SK-N-SH (cell line): ENCODE measurements around the gene VENTX. TPM values are rescaled to one million over a fixed set of nuclear protein-coding genes. Genes with fewer than 3 reads are reported as not detected.

ENCODE experiments used
- CTCF ChIA-PET: fragments of 300-600, 350-600 bp; formaldehyde crosslinking; extraction: SDS; loops from one replicate; lab custom pipeline; 2021; lab: Yijun Ruan, JAX
- POLR2A ChIA-PET: fragments of 350-600 bp; sonication (Branson Sonifier 250); formaldehyde crosslinking; extraction: SDS; loops from one replicate; lab custom pipeline; 2020; ENCODE audit warnings: antibody characterized with exemption, inconsistent platforms; lab: Yijun Ruan, JAX
- DNase-seq: peaks from one replicate; pipeline ENCODE4 v3.0.0; 2012
- H2AFZ ChIP-seq: fragments of 200-600 bp; sonication (generic); 2 replicates; pipeline ENCODE4 v1.8.1; 2016; ENCODE audit warnings: antibody characterized with exemption, mild to moderate bottlenecking, low read depth
- H3F3A ChIP-seq: fragments of 200-600 bp; sonication (generic); replicated peaks from 2 replicates; pipeline ENCODE3; 2016; ENCODE audit warnings: antibody characterized with exemption, mild to moderate bottlenecking; ENCODE audit not compliant: insufficient read depth
- H3K27ac ChIP-seq, 2 experiments: fragments of 200-500 bp in 1 of 2; fragments of 200-600 bp in 1 of 2; sonication (Bioruptor generic) in 1 of 2; sonication (generic), shearing (Covaris generic) in 1 of 2; 2 replicates each; pipeline versions ENCODE4 v1.5.1 to v1.6.1; 2014 to 2016; ENCODE audit warnings: low read depth in 2 of 2, inconsistent platforms in 1 of 2, low read length in 1 of 2, mild to moderate bottlenecking in 1 of 2, mixed read lengths in 1 of 2
- H3K27me3 ChIP-seq: fragments of 200-600 bp; sonication (generic), shearing (Covaris generic); 2 replicates; pipeline ENCODE4 v1.6.1; 2016; ENCODE audit warnings: mixed run types; ENCODE audit not compliant: insufficient read depth
- H3K36me3 ChIP-seq, 2 experiments: fragments of 200-500 bp in 1 of 2; fragments of 200-600 bp in 1 of 2; sonication (Bioruptor generic) in 1 of 2; sonication (generic) in 1 of 2; replicated peaks in 1 of 2; 2 replicates each; pipeline versions ENCODE3 to v1.5.1; 2014 to 2016; ENCODE audit warnings: low read length in 1 of 2, mild to moderate bottlenecking in 1 of 2; ENCODE audit not compliant: insufficient read depth in 2 of 2, control insufficient read depth in 1 of 2
- H3K4me1 ChIP-seq, 2 experiments: fragments of 200-500 bp in 1 of 2; fragments of 200-600 bp in 1 of 2; sonication (Bioruptor generic) in 1 of 2; sonication (generic), shearing (Covaris generic) in 1 of 2; 2 replicates each; pipeline versions ENCODE4 v1.5.1 to v1.6.1; 2014 to 2016; ENCODE audit warnings: low read depth in 1 of 2, low read length in 1 of 2, mixed run types in 1 of 2; ENCODE audit not compliant: insufficient read depth in 2 of 2, control insufficient read depth in 1 of 2
- H3K4me2 ChIP-seq: fragments of 200-600 bp; sonication (generic), shearing (Covaris generic); 2 replicates; pipeline ENCODE4 v1.6.1; 2017; ENCODE audit warnings: mixed run types
- H3K4me3 ChIP-seq, 2 experiments: fragments of 200-500 bp in 1 of 2; fragments of 200-600 bp in 1 of 2; sonication (Bioruptor generic) in 1 of 2; sonication (generic), shearing (Covaris generic) in 1 of 2; 2 replicates each; pipeline versions ENCODE4 v1.5.1 to v1.8.1; 2014 to 2016; ENCODE audit warnings: low read depth in 2 of 2, inconsistent platforms in 1 of 2, low read length in 1 of 2, mild to moderate bottlenecking in 1 of 2, mixed read lengths in 1 of 2, moderate library complexity in 1 of 2
- H3K79me2 ChIP-seq: fragments of 200-600 bp; sonication (generic); 2 replicates; pipeline ENCODE4 v1.8.1; 2017; ENCODE audit warnings: mild to moderate bottlenecking; ENCODE audit not compliant: insufficient read depth
- H3K9ac ChIP-seq: fragments of 200-600 bp; sonication (generic); 2 replicates; pipeline ENCODE4 v1.6.1; 2017; ENCODE audit warnings: mixed run types
- H3K9me2 ChIP-seq: fragments of 200-600 bp; sonication (generic); 2 replicates; pipeline ENCODE4 v1.6.1; 2017; ENCODE audit warnings: mixed run types
- H3K9me3 ChIP-seq: fragments of 200-600 bp; sonication (generic); 2 replicates; pipeline ENCODE4 v1.6.1; 2017; ENCODE audit warnings: mixed run types, mild to moderate bottlenecking, moderate library complexity
- H4K20me1 ChIP-seq: fragments of 200-600 bp; sonication (generic); 2 replicates; pipeline ENCODE4 v1.6.1; 2017; ENCODE audit warnings: mild to moderate bottlenecking, mixed run types; ENCODE audit not compliant: insufficient read depth
- NRF1 ChIP-seq: IDR thresholded peaks from 2 replicates; pipeline ENCODE4 v1.6.1; 2012; ENCODE audit warnings: low read depth, mild to moderate bottlenecking, low read length
- RXRA ChIP-seq: IDR thresholded peaks from 2 replicates; pipeline ENCODE4 v1.4.0; 2012; ENCODE audit warnings: low read depth, mild to moderate bottlenecking, borderline replicate concordance
- SIN3A ChIP-seq: IDR thresholded peaks from 2 replicates; pipeline ENCODE4 v1.6.1; 2012; ENCODE audit warnings: low read depth, mild to moderate bottlenecking, low read length, moderate library complexity, borderline replicate concordance
- TEAD4 ChIP-seq: IDR thresholded peaks from 2 replicates; pipeline ENCODE4 v1.4.0; 2012; ENCODE audit warnings: mild to moderate bottlenecking, borderline replicate concordance; ENCODE audit not compliant: insufficient read depth
- WGBS: methylation state at CpG from one replicate; pipeline ENCODE4 v1.1.6; 2017; ENCODE audit warnings: low lambda C conversion rate; 5-methylcytosine and 5-hydroxymethylcytosine counted together
- polyA plus RNA-seq, 3 experiments: library from polyadenylated mRNA; depleted of rRNA; stranded (reverse); fragments of >200 nt; gene quantifications; 2 replicates each; pipeline ENCODE4 v1.2.3, GENCODE V29; 2012
- TF ChIP-seq, protein P1 (sequence below): IDR thresholded peaks from 2 replicates; pipeline ENCODE4 v1.4.0; 2012; ENCODE audit warnings: low read depth, borderline replicate concordance
- TF ChIP-seq, protein P2 (sequence below): IDR thresholded peaks from 2 replicates; pipeline ENCODE4 v1.6.1; 2012; ENCODE audit warnings: mild to moderate bottlenecking, low read depth, low read length, moderate library complexity
- TF ChIP-seq, protein P3 (sequence below): IDR thresholded peaks from 2 replicates; pipeline ENCODE4 v1.4.0; 2012; ENCODE audit warnings: low read depth, borderline replicate concordance
- TF ChIP-seq, protein P4 (sequence below): fragments of 150-350 bp; IDR thresholded peaks from 2 replicates; pipeline ENCODE4 v1.6.1; 2017; ENCODE audit warnings: antibody characterized with exemption, low read length, low read depth, borderline replicate concordance

The VENTX gene
- polyA plus RNA-seq, 1 of the 3 experiments (the other 2 are of a cell fraction), result not detected

DNA sequence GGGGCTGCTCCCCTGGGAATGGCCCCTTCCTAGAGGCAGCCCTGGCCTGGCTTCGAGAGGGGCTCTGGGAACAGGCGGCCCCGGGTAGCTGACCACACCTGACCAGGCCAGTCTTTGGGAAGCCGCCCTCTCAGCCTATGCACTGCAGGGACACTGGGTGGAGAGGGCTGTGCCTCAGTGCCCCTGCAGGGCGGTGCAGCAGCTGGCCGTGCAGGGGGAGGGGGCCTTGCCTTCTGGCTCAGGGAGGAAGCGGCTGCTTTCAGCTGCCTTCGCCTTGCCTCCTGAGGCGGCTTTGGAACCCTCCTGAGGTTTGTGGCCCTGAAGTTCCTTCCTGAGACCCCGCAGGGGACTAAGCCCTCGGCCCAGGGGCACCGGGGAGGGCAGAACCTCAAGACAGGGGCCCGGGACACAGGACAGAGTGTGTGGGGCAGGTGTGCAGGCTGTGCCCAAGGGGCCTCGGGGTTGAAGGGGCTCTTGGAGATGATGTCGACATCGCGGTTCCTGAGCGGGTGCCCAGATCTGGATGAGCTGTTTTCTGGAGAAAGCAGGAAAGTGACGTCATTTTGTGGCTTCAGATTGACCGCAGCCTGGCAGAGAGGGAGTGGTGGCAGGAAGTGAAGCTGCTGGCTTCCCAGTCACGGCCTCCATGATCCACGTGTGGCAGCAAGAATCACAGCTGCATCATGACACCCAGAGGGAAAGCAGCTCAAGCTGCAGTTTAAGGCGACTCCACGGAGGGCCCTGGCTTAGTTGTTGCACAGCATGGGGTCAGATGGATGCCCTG, 21.4 kb downstream of the VENTX start (continued):
- TF ChIP-seq, protein P1, sequence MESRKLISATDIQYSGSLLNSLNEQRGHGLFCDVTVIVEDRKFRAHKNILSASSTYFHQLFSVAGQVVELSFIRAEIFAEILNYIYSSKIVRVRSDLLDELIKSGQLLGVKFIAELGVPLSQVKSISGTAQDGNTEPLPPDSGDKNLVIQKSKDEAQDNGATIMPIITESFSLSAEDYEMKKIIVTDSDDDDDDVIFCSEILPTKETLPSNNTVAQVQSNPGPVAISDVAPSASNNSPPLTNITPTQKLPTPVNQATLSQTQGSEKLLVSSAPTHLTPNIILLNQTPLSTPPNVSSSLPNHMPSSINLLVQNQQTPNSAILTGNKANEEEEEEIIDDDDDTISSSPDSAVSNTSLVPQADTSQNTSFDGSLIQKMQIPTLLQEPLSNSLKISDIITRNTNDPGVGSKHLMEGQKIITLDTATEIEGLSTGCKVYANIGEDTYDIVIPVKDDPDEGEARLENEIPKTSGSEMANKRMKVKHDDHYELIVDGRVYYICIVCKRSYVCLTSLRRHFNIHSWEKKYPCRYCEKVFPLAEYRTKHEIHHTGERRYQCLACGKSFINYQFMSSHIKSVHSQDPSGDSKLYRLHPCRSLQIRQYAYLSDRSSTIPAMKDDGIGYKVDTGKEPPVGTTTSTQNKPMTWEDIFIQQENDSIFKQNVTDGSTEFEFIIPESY, result no peak
- TF ChIP-seq, protein P2, sequence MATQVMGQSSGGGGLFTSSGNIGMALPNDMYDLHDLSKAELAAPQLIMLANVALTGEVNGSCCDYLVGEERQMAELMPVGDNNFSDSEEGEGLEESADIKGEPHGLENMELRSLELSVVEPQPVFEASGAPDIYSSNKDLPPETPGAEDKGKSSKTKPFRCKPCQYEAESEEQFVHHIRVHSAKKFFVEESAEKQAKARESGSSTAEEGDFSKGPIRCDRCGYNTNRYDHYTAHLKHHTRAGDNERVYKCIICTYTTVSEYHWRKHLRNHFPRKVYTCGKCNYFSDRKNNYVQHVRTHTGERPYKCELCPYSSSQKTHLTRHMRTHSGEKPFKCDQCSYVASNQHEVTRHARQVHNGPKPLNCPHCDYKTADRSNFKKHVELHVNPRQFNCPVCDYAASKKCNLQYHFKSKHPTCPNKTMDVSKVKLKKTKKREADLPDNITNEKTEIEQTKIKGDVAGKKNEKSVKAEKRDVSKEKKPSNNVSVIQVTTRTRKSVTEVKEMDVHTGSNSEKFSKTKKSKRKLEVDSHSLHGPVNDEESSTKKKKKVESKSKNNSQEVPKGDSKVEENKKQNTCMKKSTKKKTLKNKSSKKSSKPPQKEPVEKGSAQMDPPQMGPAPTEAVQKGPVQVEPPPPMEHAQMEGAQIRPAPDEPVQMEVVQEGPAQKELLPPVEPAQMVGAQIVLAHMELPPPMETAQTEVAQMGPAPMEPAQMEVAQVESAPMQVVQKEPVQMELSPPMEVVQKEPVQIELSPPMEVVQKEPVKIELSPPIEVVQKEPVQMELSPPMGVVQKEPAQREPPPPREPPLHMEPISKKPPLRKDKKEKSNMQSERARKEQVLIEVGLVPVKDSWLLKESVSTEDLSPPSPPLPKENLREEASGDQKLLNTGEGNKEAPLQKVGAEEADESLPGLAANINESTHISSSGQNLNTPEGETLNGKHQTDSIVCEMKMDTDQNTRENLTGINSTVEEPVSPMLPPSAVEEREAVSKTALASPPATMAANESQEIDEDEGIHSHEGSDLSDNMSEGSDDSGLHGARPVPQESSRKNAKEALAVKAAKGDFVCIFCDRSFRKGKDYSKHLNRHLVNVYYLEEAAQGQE, result 0 out of 2 replicates have a peak, but pooled peaks have one; percentile 34
- TF ChIP-seq, protein P3, sequence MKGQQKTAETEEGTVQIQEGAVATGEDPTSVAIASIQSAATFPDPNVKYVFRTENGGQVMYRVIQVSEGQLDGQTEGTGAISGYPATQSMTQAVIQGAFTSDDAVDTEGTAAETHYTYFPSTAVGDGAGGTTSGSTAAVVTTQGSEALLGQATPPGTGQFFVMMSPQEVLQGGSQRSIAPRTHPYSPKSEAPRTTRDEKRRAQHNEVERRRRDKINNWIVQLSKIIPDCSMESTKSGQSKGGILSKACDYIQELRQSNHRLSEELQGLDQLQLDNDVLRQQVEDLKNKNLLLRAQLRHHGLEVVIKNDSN, result peak; percentile 57; the same call in 1 of the 2 replicates

DNA sequence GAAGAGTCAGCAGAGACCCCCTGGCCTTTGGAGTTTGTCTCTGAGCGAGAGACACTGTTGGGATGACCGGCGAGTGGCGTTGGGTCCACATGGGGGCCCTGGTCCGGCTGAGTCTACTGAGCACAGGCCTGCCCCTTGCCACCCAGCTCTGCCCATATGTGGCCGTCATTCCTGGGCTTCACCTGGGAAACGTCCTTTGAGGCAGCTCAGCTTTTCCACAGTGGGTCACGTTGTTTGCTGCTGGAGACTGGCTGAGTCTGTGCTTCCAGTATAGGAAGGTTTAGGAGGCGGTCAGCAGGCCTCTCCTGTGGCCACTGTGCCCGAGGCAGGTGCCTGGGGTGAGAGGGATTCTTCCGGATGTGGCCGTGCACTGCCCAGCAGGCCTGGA, 21.9 kb downstream of the VENTX start:
- Histone ChIP-seq H3K27me3 (no peaks in the 10 kb centered on the region), H3K9me3 (no peaks in the 10 kb centered on the region), H2AFZ (peak overlapping the region; percentile 54; the same call in 1 of the 2 replicates), H3K27ac (peak overlapping the region in 1 of 2 experiments; percentile 76; a peak in 2 of 4 replicates), H3K9me2 (no peaks in the 10 kb centered on the region), H3K4me3 (no peak overlapping the region), H3K79me2 (no peaks in the 10 kb centered on the region), H3K9ac (no peak overlapping the region), H3K4me1 (peaks cover 16 to 17% of the 10 kb centered on the region in 2 experiments; a peak in 3 of 4 replicates), H4K20me1 (no peaks in the 10 kb centered on the region), H3K36me3 (no peaks in the 10 kb centered on the region), H3F3A (peaks cover 6% of the 10 kb centered on the region), H3K4me2 (peak overlapping the region; percentile 42; the same call in 1 of the 2 replicates)
- TF ChIP-seq, protein P4, sequence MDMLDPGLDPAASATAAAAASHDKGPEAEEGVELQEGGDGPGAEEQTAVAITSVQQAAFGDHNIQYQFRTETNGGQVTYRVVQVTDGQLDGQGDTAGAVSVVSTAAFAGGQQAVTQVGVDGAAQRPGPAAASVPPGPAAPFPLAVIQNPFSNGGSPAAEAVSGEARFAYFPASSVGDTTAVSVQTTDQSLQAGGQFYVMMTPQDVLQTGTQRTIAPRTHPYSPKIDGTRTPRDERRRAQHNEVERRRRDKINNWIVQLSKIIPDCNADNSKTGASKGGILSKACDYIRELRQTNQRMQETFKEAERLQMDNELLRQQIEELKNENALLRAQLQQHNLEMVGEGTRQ, result no peak
- TF ChIP-seq SIN3A, result no peak
- 0 out of 2 replicates have a peak, but pooled peaks have one; percentile 8 for TF ChIP-seq TEAD4
- TF ChIP-seq NRF1, result no peak
- TF ChIP-seq, protein P2, result no peak
- no peak for TF ChIP-seq RXRA
- ChIA-PET POLR2A (no interaction called here), CTCF (no interaction called here)
- DNase-seq, result no peak
- WGBS, result 69% methylated on average over 8 of the region's 12 CpGs
